B cell (primary cell): Measurements from ENCODE around the gene SHISA2. TPM values are rescaled to one million over a fixed set of nuclear protein-coding genes. Genes with fewer than 3 reads are reported as not detected.

ENCODE experiments used
- ATAC-seq: fragments of 200-7000 bp; cut with Tn5 transposase; one replicate; pipeline ENCODE4 v1.10.0; 2021; ENCODE audit warnings: low read depth, mild to moderate bottlenecking, moderate number of reproducible peaks, moderate library complexity
- CTCF ChIA-PET: fragments of 350-600 bp; sonication (Branson Sonifier 250); formaldehyde crosslinking; loops from one replicate; lab custom pipeline; 2021; ENCODE audit warnings: antibody characterized with exemption, inconsistent platforms; lab: Charles Lee
- POLR2A ChIA-PET: fragments of 350-600 bp; sonication (Branson Sonifier 250); formaldehyde crosslinking; loops from one replicate; lab custom pipeline; 2021; ENCODE audit warnings: antibody characterized with exemption; lab: Charles Lee
- DNase-seq: peaks from one replicate; pipeline ENCODE4 v3.0.0; 2013
- H2AFZ ChIP-seq: 2 replicates; pipeline ENCODE4 v1.6.1; 2012; ENCODE audit warnings: mild to moderate bottlenecking, low read depth, low read length; ENCODE audit not compliant: insufficient read depth, poor library complexity, severe bottlenecking
- H3K27ac ChIP-seq, 2 donors: 1 replicate in 1 of 2; 2 replicates in 1 of 2; pipeline ENCODE4 v1.5.1; 2012 to 2013; ENCODE audit warnings: low read length in 2 of 2, mild to moderate bottlenecking in 2 of 2, moderate library complexity in 1 of 2
- H3K27me3 ChIP-seq, 4 experiments: fragments of 200-600 bp in 1 of 4; sonication (generic) in 1 of 4; replicated peaks in 1 of 4; 1 replicate in 2 of 4; 2 replicates in 2 of 4; pipeline versions ENCODE4 v1.6.1 to v1.7.0; 2013 to 2016; ENCODE audit warnings: low read length in 3 of 4, mild to moderate bottlenecking in 2 of 4, mixed read lengths in 1 of 4, moderate library complexity in 1 of 4; ENCODE audit not compliant: insufficient read depth in 4 of 4, control insufficient read depth in 3 of 4; ENCODE audit errors: control extremely low read depth in 1 of 4
- H3K36me3 ChIP-seq, 2 experiments: replicated peaks in 1 of 2; 1 replicate in 1 of 2; 2 replicates in 1 of 2; pipeline versions ENCODE4 v1.6.1 to v1.7.1; 2013; ENCODE audit warnings: low read length in 1 of 2; ENCODE audit not compliant: insufficient read depth in 2 of 2, control insufficient read depth in 1 of 2; ENCODE audit errors: control extremely low read depth in 1 of 2, extremely low read depth in 1 of 2
- H3K4me1 ChIP-seq, 2 donors: fragments of 200-600 bp in 1 of 2; sonication (generic) in 1 of 2; 1 replicate in 1 of 2; 2 replicates in 1 of 2; pipeline versions ENCODE4 v1.5.1 to v1.6.1; 2013 to 2017; ENCODE audit warnings: low read length in 2 of 2; ENCODE audit not compliant: control insufficient read depth in 2 of 2, insufficient read depth in 2 of 2
- H3K4me2 ChIP-seq: replicated peaks from 2 replicates; pipeline ENCODE3; 2012; ENCODE audit warnings: mild to moderate bottlenecking, low read depth, low read length; ENCODE audit not compliant: poor library complexity, severe bottlenecking
- H3K4me3 ChIP-seq, 5 experiments: fragments of 200-600 bp in 1 of 5; sonication (generic) in 1 of 5; 1 replicate in 3 of 5; 2 replicates in 2 of 5; pipeline versions ENCODE4 v1.5.1 to v1.7.0; 2011 to 2016; ENCODE audit warnings: low read length in 4 of 5, mild to moderate bottlenecking in 4 of 5, low read depth in 2 of 5, control low read depth in 1 of 5, moderate library complexity in 1 of 5; ENCODE audit not compliant: insufficient read depth in 1 of 5; ENCODE audit errors: control extremely low read depth in 1 of 5, extremely low read depth in 1 of 5
- H3K79me2 ChIP-seq: fragments of 200-600 bp; sonication (generic); one replicate; pipeline ENCODE4 v1.6.0; 2016; ENCODE audit warnings: low read length; ENCODE audit not compliant: control insufficient read depth, insufficient read depth
- H3K9ac ChIP-seq: fragments of 200-600 bp; sonication (generic); 2 replicates; pipeline ENCODE4 v1.6.1; 2017; ENCODE audit warnings: mild to moderate bottlenecking, low read length, moderate library complexity
- H3K9me3 ChIP-seq, 3 donors: one replicate each; pipeline versions ENCODE4 v1.6.1 to v1.7.1; 2013; ENCODE audit warnings: low read length in 2 of 3; ENCODE audit not compliant: control insufficient read depth in 2 of 3, insufficient read depth in 1 of 3; ENCODE audit errors: control extremely low read depth in 1 of 3
- H4K20me1 ChIP-seq: 2 replicates; pipeline ENCODE4 v1.6.0; 2012; ENCODE audit warnings: mild to moderate bottlenecking, low read length; ENCODE audit not compliant: insufficient read depth, control insufficient read depth, poor library complexity, severe bottlenecking
- H3K27ac Mint-ChIP-seq: one replicate; pipeline ENCODE4 v1.8.0; 2021; ENCODE audit warnings: mixed read lengths
- H3K27me3 Mint-ChIP-seq: one replicate; pipeline ENCODE4 v1.8.0; 2021; ENCODE audit warnings: mixed read lengths
- H3K4me1 Mint-ChIP-seq: one replicate; pipeline ENCODE4 v1.8.0; 2021; ENCODE audit warnings: mixed read lengths
- H3K4me3 Mint-ChIP-seq: one replicate; pipeline ENCODE4 v1.8.0; 2021; ENCODE audit warnings: mixed read lengths
- H3K9me3 Mint-ChIP-seq: one replicate; pipeline ENCODE4 v1.8.0; 2022; ENCODE audit warnings: mixed read lengths; ENCODE audit not compliant: insufficient read depth
- EZH2 ChIP-seq: IDR thresholded peaks from 2 replicates; pipeline ENCODE4 v1.6.1; 2012; ENCODE audit warnings: borderline replicate concordance, low read depth, mild to moderate bottlenecking, moderate library complexity, low read length; ENCODE audit not compliant: insufficient read depth, poor library complexity, severe bottlenecking
- WGBS: methylation state at CpG from one replicate; pipeline ENCODE4 v1.1.5; 2013; ENCODE audit warnings: missing lambda C conversion rate; ENCODE audit not compliant: insufficient coverage; 5-methylcytosine and 5-hydroxymethylcytosine counted together
- intact Hi-C: fragments of 100-400 bp; cut with micrococcal nuclease; formaldehyde crosslinking; loops from one replicate; pipeline ENCODE4 v1.10.0; 2022
- polyA plus RNA-seq: library from polyadenylated mRNA; depleted of rRNA; stranded (reverse); fragments of >200 nt; gene quantifications from 2 replicates; pipeline ENCODE4 v1.2.3, GENCODE V29; 2012
- total RNA-seq, 2 donors: library from RNA; stranded (reverse); fragments of 120-200 nt in 1 of 2; gene quantifications; 1 replicate in 1 of 2; 2 replicates in 1 of 2; pipeline versions ENCODE4 v1.2.3 to v1.2.4, GENCODE V29; 2013 to 2022
- TF ChIP-seq, protein P1 (sequence below): fragments of 200-600 bp; IDR thresholded peaks from one replicate; pipeline ENCODE4 v1.8.0; 2022; ENCODE audit warnings: antibody characterized with exemption, mild to moderate bottlenecking

Gene SHISA2
- total and polyA plus RNA-seq, 2 donors (not counting 1 experiment from before 2014, with no cell fraction given) = 0.03 TPM; not detected in 1

DNA sequence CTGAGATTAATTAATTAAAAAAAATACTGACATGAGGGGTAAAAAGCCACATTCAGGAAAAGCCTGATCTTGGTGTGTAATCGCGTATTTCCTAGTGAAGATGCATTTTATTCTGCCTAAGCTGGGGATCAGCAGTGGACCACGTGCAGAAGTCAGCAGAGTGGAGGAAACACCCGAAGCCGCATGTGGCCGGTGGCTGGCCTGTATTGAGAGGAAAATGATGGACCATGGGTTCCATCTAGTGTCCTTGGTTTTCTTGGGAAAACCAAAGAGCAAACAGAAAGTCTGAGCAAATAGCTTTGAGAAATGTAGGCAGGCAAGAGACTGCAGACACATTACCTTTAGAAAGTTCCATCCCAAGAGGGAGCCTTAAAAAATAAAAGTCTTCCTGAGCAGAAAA is 23.7 kb upstream of the SHISA2 start:
- WGBS = 67% methylated on average over 4 of the region's 6 CpGs
- intact Hi-C loops = no loop called here
- TF ChIP-seq EZH2 = no peak
- TF ChIP-seq, protein P1, sequence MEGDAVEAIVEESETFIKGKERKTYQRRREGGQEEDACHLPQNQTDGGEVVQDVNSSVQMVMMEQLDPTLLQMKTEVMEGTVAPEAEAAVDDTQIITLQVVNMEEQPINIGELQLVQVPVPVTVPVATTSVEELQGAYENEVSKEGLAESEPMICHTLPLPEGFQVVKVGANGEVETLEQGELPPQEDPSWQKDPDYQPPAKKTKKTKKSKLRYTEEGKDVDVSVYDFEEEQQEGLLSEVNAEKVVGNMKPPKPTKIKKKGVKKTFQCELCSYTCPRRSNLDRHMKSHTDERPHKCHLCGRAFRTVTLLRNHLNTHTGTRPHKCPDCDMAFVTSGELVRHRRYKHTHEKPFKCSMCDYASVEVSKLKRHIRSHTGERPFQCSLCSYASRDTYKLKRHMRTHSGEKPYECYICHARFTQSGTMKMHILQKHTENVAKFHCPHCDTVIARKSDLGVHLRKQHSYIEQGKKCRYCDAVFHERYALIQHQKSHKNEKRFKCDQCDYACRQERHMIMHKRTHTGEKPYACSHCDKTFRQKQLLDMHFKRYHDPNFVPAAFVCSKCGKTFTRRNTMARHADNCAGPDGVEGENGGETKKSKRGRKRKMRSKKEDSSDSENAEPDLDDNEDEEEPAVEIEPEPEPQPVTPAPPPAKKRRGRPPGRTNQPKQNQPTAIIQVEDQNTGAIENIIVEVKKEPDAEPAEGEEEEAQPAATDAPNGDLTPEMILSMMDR = no peak
- H3K27me3 ChIP-seq = peaks cover 0 to 4% (median 2%) of the 10 kb centered on the region in 4 experiments
- no peak overlapping the region for H3K9ac ChIP-seq
- Mint-ChIP-seq H3K4me3 (no peak overlapping the region), H3K9me3 (no peaks in the 10 kb centered on the region), H3K27ac (no peak overlapping the region), H3K4me1 (no peaks in the 10 kb centered on the region), H3K27me3 (peaks cover 32% of the 10 kb centered on the region)
- no peaks in the 10 kb centered on the region for H3K9me3 ChIP-seq
- H3K4me3 ChIP-seq = no peak overlapping the region
- no peak overlapping the region for H3K4me2 ChIP-seq
- no peak overlapping the region for H2AFZ ChIP-seq
- ChIA-PET POLR2A (no interaction called here), CTCF (no interaction called here)
- H4K20me1 ChIP-seq = no peaks in the 10 kb centered on the region
- DNase-seq (no peak), ATAC-seq (no peak)
- no peaks in the 10 kb centered on the region for H3K4me1 ChIP-seq
- no peaks in the 10 kb centered on the region for H3K36me3 ChIP-seq
- no peak overlapping the region for H3K27ac ChIP-seq
- H3K79me2 ChIP-seq = no peaks in the 10 kb centered on the region

DNA sequence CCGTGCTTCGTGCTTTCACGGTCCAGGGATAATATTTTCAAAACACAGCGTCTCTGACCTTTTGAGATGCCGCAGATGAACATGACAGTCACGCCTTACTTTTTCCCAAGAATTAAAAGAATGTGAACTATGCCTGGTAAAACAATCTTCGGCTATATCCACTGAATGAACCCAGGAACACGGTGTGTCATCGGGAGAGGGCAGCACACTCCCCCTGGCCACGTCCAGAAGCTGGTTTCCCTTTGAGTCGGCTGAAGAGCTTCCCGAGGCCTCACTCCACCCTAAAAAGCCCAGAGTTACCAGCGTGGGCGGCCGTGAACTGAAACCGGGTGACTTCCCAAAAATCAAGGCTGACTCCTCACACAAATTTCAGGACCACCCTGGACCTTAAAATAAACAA is 22.9 kb upstream of the SHISA2 start:
- WGBS = 71% methylated on average over 8 of the region's 16 CpGs
- H3K79me2 ChIP-seq = no peaks in the 10 kb centered on the region
- ChIA-PET POLR2A (no interaction called here), CTCF (no interaction called here)
- TF ChIP-seq, protein P1 = no peak
- TF ChIP-seq EZH2 = no peak
- no peak overlapping the region for H3K4me3 Mint-ChIP-seq
- no peaks in the 10 kb centered on the region for H3K36me3 ChIP-seq
- ATAC-seq = no peak
- no peaks in the 10 kb centered on the region for H3K4me1 Mint-ChIP-seq
- no peak for DNase-seq
- peaks cover 0 to 4% (median 0%) of the 10 kb centered on the region in 4 experiments for H3K27me3 ChIP-seq
- H3K9me3 Mint-ChIP-seq = no peaks in the 10 kb centered on the region
- no peak overlapping the region for H3K4me2 ChIP-seq
- peaks cover 32% of the 10 kb centered on the region for H3K27me3 Mint-ChIP-seq
- no peak overlapping the region for H3K27ac ChIP-seq
- H3K27ac Mint-ChIP-seq = no peak overlapping the region
- no peak overlapping the region for H2AFZ ChIP-seq
- intact Hi-C loops = no loop called here
- H3K4me3 ChIP-seq = no peak overlapping the region
- H3K4me1 ChIP-seq = no peaks in the 10 kb centered on the region
- no peaks in the 10 kb centered on the region for H3K9me3 ChIP-seq
- no peaks in the 10 kb centered on the region for H4K20me1 ChIP-seq
- no peak overlapping the region for H3K9ac ChIP-seq
